Astrocyte (in vitro differentiated cells and primary cell): ENCODE measurements around the gene KLRD1. TPM values are rescaled to one million over a fixed set of nuclear protein-coding genes. Genes with fewer than 3 reads are reported as not detected.
"Not testable (repeated sequence)": the region's sequence is repeated elsewhere in the genome, so short reads cannot be mapped to it uniquely, and the experiment has no call there.

ENCODE experiments used
- DNase-seq: peaks from one replicate; pipeline ENCODE4 v3.0.0-alpha.2; 2010; ENCODE audit warnings: low read depth
- FAIRE-seq: peaks from 2 replicates; lab custom pipeline; 2011; peaks lifted over from hg19 to GRCh38; lab: Jason Lieb, UNC
- H2AFZ ChIP-seq: 2 replicates; pipeline ENCODE4 v1.6.0; 2012; ENCODE audit warnings: low read depth, low read length, inconsistent platforms
- H3K27ac ChIP-seq: 2 replicates; pipeline ENCODE4 v1.5.1; 2011; ENCODE audit warnings: low read depth, low read length, inconsistent platforms
- H3K27me3 ChIP-seq: 2 replicates; pipeline ENCODE4 v1.6.0; 2011; ENCODE audit warnings: low read length, inconsistent platforms; ENCODE audit not compliant: insufficient read depth
- H3K36me3 ChIP-seq: 2 replicates; pipeline ENCODE4 v1.5.1; 2011; ENCODE audit warnings: low read length, inconsistent platforms; ENCODE audit not compliant: insufficient read depth
- H3K4me1 ChIP-seq: 2 replicates; pipeline ENCODE4 v1.5.1; 2011; ENCODE audit warnings: low read length, inconsistent platforms; ENCODE audit not compliant: insufficient read depth
- H3K4me2 ChIP-seq: 2 replicates; pipeline ENCODE4 v1.6.0; 2012; ENCODE audit warnings: low read length, inconsistent platforms
- H3K4me3 ChIP-seq: 2 replicates; pipeline ENCODE4 v1.5.1; 2011; ENCODE audit warnings: low read depth, mild to moderate bottlenecking, low read length, inconsistent platforms; ENCODE audit not compliant: insufficient read depth
- H3K79me2 ChIP-seq: 2 replicates; pipeline ENCODE4 v1.6.0; 2012; ENCODE audit warnings: mild to moderate bottlenecking, low read length, inconsistent platforms; ENCODE audit not compliant: insufficient read depth
- H3K9ac ChIP-seq: 2 replicates; pipeline ENCODE4 v1.6.0; 2012; ENCODE audit warnings: mild to moderate bottlenecking, low read length, inconsistent platforms
- H3K9me3 ChIP-seq: 2 replicates; pipeline ENCODE4 v1.5.1; 2012; ENCODE audit warnings: low read depth, mild to moderate bottlenecking, low read length, inconsistent platforms; ENCODE audit not compliant: insufficient read depth
- H4K20me1 ChIP-seq: 2 replicates; pipeline ENCODE4 v1.6.0; 2012; ENCODE audit warnings: low read length, inconsistent platforms; ENCODE audit not compliant: insufficient read depth
- H3K27ac Mint-ChIP-seq: one replicate; pipeline ENCODE4 v1.8.0; 2021; ENCODE audit warnings: mild to moderate bottlenecking, mixed read lengths; ENCODE audit not compliant: unreplicated experiment
- H3K27me3 Mint-ChIP-seq: one replicate; pipeline ENCODE4 v1.8.0; 2021; ENCODE audit warnings: low read depth, mixed read lengths; ENCODE audit not compliant: unreplicated experiment
- H3K36me3 Mint-ChIP-seq: one replicate; pipeline ENCODE4 v1.8.0; 2021; ENCODE audit warnings: low read depth, mixed read lengths; ENCODE audit not compliant: unreplicated experiment
- H3K4me1 Mint-ChIP-seq: one replicate; pipeline ENCODE4 v1.8.0; 2021; ENCODE audit warnings: low read depth, mixed read lengths; ENCODE audit not compliant: unreplicated experiment
- H3K4me3 Mint-ChIP-seq: one replicate; pipeline ENCODE4 v1.8.0; 2021; ENCODE audit warnings: mild to moderate bottlenecking, moderate library complexity, mixed read lengths; ENCODE audit not compliant: unreplicated experiment
- H3K9me3 Mint-ChIP-seq: one replicate; pipeline ENCODE4 v1.8.0; 2021; ENCODE audit warnings: mild to moderate bottlenecking, mixed read lengths; ENCODE audit not compliant: unreplicated experiment
- EZH2 ChIP-seq: IDR thresholded peaks from 2 replicates; pipeline ENCODE4 v1.6.1; 2012; ENCODE audit warnings: mild to moderate bottlenecking, low read length, inconsistent platforms; ENCODE audit not compliant: insufficient read depth
- total RNA-seq: library from RNA; stranded (reverse); gene quantifications from 2 replicates; pipeline ENCODE4 v1.2.1, GENCODE V29; 2021
- TF ChIP-seq, protein P1 (sequence below): IDR thresholded peaks from 2 replicates; pipeline ENCODE4 v1.5.1; 2011; ENCODE audit warnings: low read depth, mild to moderate bottlenecking, inconsistent platforms, low read length, moderate library complexity; ENCODE audit not compliant: insufficient read depth

Gene KLRD1
- total RNA-seq, 1 donor from 2014 or later = 0.45 TPM

DNA sequence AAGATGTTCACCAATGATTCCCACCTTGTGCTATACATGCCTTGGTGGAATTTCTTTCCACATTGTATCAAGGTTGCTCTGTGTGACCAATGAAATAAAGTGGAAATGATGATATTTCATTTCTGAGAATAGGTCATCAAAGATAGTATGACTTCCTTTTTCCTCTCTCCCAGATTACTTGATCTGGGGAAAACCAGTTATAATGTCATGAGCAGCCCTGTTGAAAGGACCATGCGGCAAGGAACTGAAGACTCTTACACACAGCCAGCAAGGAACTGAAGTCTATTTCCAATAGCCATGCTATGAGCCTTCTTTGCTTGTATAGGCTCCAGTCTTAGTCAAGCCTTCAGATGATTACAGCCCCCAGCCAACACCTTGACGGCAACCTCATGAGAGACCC, 11.7 kb downstream of the KLRD1 start:
- H3K27ac ChIP-seq = no peak overlapping the region
- no peak for TF ChIP-seq EZH2
- TF ChIP-seq, protein P1, sequence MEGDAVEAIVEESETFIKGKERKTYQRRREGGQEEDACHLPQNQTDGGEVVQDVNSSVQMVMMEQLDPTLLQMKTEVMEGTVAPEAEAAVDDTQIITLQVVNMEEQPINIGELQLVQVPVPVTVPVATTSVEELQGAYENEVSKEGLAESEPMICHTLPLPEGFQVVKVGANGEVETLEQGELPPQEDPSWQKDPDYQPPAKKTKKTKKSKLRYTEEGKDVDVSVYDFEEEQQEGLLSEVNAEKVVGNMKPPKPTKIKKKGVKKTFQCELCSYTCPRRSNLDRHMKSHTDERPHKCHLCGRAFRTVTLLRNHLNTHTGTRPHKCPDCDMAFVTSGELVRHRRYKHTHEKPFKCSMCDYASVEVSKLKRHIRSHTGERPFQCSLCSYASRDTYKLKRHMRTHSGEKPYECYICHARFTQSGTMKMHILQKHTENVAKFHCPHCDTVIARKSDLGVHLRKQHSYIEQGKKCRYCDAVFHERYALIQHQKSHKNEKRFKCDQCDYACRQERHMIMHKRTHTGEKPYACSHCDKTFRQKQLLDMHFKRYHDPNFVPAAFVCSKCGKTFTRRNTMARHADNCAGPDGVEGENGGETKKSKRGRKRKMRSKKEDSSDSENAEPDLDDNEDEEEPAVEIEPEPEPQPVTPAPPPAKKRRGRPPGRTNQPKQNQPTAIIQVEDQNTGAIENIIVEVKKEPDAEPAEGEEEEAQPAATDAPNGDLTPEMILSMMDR = no peak
- Mint-ChIP-seq H3K36me3 (no peaks in the 10 kb centered on the region), H3K4me1 (no peaks in the 10 kb centered on the region), H3K27ac (no peak overlapping the region), H3K27me3 (no peaks in the 10 kb centered on the region), H3K9me3 (peaks cover 3% of the 10 kb centered on the region), H3K4me3 (no peak overlapping the region)
- DNase-seq (no peak), FAIRE-seq (no peak)
- H3K9me3 ChIP-seq = no peaks in the 10 kb centered on the region
- no peaks in the 10 kb centered on the region for H4K20me1 ChIP-seq
- no peaks in the 10 kb centered on the region for H3K79me2 ChIP-seq
- no peak overlapping the region for H2AFZ ChIP-seq
- H3K9ac ChIP-seq = no peak overlapping the region
- no peaks in the 10 kb centered on the region for H3K36me3 ChIP-seq
- H3K4me2 ChIP-seq = no peak overlapping the region
- H3K4me3 ChIP-seq = no peak overlapping the region
- H3K4me1 ChIP-seq = no peaks in the 10 kb centered on the region
- H3K27me3 ChIP-seq = no peaks in the 10 kb centered on the region

DNA sequence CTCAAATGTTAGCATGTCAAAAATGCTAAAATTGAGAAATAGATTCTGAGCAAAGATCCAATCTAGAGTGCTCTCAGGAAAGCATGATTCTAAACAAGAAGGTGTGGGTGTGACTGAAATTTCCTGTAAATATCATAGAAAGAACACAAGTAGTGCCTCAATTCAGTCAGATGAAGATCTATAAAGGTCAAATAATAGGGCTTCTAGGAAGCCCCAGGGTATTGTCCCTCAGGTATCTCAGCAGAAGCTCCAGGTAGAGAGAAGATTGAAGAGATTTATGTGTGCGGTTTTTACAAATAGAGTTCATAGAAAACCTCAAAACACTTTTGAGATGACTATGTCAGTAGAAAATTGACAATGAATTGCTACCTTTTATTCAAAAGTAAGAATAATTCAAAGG, 13.0 kb downstream of the KLRD1 start:
- Histone ChIP-seq H3K4me3 (no peak overlapping the region), H2AFZ (no peak overlapping the region), H3K27me3 (no peaks in the 10 kb centered on the region), H3K4me2 (no peak overlapping the region), H3K36me3 (no peaks in the 10 kb centered on the region), H3K4me1 (no peaks in the 10 kb centered on the region), H3K79me2 (no peaks in the 10 kb centered on the region), H3K27ac (no peak overlapping the region), H3K9me3 (no peaks in the 10 kb centered on the region), H4K20me1 (no peaks in the 10 kb centered on the region), H3K9ac (no peak overlapping the region)
- no peaks in the 10 kb centered on the region for H3K36me3 Mint-ChIP-seq
- H3K4me3 Mint-ChIP-seq = no peak overlapping the region
- FAIRE-seq (no peak), DNase-seq (no peak)
- H3K27me3 Mint-ChIP-seq = no peaks in the 10 kb centered on the region
- peaks cover 3% of the 10 kb centered on the region for H3K9me3 Mint-ChIP-seq
- no peaks in the 10 kb centered on the region for H3K4me1 Mint-ChIP-seq
- no peak for TF ChIP-seq EZH2
- TF ChIP-seq, protein P1 = no peak
- no peak overlapping the region for H3K27ac Mint-ChIP-seq

DNA sequence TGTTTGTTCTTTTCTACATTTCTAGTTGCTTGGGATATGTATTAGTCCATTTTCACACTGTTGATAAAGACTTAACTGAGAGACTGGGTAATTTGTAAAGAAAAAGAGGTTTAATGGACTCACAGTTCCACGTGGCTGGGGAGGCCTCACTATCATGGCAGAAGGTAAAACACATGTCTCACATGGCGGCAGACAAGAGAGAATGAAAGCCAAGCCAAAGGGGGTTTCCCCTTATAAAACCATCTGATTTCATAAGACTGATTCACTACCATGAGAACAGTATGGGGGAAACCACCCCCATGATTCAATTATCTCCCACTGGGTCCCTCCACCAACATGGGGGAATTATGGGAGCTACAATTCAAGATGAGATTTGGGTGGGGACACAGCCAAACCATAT, 21.0 kb downstream of the KLRD1 start:
- not testable (repeated sequence) for H3K4me1 ChIP-seq, H3K27ac Mint-ChIP-seq, H3K4me3 Mint-ChIP-seq, H3K9ac ChIP-seq, H3K27me3 Mint-ChIP-seq, H3K36me3 ChIP-seq, DNase-seq, H3K36me3 Mint-ChIP-seq, H3K4me1 Mint-ChIP-seq, H2AFZ ChIP-seq, H4K20me1 ChIP-seq, H3K79me2 ChIP-seq, FAIRE-seq, H3K27me3 ChIP-seq, H3K4me2 ChIP-seq, H3K27ac ChIP-seq, H3K9me3 ChIP-seq, H3K4me3 ChIP-seq
- H3K9me3 Mint-ChIP-seq = peaks cover 11% of the 10 kb centered on the region
